Stimulated activated CD4-positive, alpha-beta T cell treated with anti-CD3 and anti-CD28 coated beads, Interleukin-4, amount 100 ng/mL, for 4 hours (primary cell): Measurements from ENCODE around the gene MAP1LC3A.
A peak's percentile ranks its signal among the peaks of the same experiment; 100 is the strongest.
"Not testable (repeated sequence)": the region's sequence is repeated elsewhere in the genome, so short reads cannot be mapped to it uniquely, and the experiment has no call there.

Experiments
- DNase-seq, 2 experiments: peaks; one replicate each; pipeline ENCODE4 v3.0.0-alpha.2; 2020

The MAP1LC3A gene

DNA sequence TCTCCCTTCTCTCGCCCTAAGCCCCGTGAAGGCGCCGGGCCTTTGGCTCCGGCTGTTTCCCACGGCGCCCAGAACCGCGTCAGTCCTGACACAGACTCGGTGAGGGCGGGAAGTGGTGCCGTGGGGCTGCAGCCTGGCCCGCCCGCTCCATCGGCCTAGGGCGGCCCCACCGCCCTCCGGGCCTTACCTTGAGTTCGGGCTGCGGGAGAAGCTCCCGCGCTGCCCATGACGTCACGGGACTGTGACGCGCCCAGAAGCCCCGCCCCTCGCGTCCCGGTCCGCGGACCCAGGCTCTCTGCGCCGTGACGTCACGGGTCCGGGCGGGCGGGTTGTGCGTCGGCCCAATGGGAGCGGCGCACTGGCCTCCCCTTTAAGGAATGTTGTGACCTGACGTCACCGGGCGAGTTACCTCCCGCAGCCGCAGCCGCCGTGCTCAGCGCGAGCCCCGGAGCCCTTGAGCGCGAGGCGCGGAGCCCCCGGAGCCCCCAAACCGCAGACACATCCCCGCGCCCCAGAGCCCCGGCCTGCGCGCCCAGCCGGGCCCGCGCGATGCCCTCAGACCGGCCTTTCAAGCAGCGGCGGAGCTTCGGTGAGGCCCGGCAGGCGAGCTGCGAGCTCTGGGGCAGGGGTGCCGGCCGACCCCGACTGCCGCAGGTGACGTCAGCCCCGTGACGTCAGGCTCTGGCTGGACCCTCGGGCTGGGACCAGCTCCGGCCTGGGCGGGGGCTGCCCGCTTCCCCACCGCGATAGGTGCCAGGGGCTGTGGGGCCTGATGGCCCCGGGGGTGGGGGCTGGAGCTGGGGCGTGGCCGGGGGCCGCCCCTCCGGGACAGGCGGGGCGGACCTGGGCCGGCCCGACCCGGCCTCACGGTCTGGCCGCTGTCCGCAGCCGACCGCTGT, at the start of gene MAP1LC3A:
Gene MAP1LC3A (plus strand): TSS at position 399 of the 899 bp plus-strand sequence. CDS start 151 bp downstream, at position 550.
- peak; percentile 92 to 93 for DNase-seq

DNA sequence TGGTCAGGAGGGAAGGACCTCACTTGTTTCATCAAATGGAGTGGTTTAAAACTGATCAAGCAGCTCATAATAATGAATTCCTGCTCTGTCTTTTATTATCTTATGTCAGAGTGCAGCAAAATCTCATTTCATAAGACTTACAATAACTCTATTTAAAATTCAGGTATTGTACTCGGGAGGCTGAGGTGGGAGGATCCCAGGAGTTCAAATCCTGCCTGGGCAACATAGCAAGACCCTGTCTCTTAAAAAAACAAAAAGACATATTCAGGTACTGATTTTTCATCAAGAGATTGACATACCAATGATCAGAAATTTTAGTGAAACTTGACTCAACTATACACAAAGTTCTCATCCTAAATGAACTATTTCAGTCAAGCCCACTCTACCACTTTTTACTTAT, 47.9 kb upstream of the MAP1LC3A start:
- DNase-seq: no peak

DNA sequence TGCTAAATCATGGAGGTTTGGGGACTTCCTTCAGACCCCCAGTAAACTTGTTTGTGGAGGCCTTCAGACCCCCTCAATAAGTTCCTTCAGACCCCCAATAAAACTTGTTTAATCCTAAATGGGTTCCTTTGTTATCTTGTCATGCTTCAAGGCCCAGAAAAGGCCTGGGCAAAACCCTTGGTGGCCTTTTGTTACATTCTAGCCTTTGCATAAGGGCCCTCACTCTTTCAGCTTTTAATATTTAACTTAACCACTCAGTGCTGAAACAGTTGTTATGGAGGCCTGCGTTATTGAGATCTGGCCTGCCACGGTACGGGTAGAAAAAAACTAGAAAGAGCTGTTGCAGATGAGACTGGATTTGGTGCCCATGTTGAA, 46.6 kb upstream of the MAP1LC3A start:
- DNase-seq: no peak

DNA sequence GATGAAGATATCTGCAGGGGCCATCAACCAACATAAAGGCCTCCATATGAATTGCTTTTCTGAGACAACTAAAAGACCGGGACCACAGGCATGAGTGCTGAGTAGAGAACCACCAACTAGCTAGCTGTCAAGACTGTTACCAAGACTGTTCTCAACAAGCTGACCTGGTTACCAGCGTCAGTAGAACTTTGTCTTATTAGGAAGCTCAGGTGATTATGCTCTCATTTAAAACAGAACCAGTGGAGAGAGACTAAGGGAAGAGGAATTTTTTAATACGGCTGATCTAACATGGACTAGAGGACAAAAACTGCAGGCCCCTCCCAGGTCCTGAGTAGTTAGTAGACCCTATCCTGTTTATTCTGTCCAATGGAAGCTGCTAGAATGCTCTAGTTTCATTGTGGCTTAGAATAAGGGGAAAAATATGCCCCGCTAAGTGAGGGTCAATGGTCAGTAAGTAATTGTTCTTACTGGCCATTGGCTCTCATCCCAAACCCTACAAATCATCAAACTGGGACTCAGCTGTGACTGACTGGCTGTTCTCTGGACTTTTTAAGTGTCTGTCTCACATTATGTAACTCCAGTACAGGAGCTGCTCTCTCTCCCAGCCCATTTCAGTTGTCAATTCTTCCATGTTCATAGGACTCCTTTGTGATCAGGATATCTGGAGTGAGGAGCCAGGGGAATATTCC, 46.1 kb upstream of the MAP1LC3A start:
- no peak for DNase-seq

DNA sequence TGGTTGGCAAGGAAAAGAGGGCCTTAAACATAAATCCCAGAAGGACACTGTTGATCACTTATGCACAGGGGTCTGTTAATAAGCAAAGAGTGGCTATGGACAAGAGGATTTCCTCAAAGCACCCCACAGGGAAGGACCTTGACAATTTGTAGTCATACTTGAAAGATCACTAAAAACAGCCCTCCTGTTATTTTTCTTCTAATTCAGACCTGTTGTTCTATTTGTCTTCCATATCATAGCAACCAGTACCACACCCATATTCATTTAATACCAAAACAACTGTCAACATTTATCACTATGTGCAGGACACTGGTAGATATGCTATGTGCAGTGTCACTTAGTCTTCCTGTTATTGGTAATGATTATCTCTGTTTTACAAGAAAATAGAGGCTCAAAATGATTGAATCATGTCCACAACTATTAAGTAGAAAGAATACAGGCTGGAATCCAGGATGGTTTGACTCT, 45.5 kb upstream of the MAP1LC3A start:
- DNase-seq: no peak

DNA sequence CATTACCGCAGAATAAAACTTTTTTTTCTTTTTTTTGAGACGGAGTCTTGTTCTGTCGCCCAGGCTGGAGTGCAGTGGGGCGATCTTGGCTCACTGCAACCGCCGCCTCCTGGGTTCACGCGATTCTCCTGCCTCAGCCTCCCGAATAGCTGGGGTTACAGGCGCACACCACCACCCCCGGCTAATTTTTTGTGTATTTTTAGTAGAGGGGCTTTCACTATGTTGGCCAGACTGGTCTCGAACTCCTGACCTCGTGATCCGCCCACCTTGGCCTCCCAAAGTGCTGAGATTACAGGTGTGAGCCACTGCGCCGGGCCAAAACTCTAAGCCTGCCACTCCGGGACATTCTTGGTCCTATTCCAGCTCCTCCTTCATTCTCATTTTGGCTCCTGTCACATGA, 44.5 kb upstream of the MAP1LC3A start:
- DNase-seq: not testable (repeated sequence)

DNA sequence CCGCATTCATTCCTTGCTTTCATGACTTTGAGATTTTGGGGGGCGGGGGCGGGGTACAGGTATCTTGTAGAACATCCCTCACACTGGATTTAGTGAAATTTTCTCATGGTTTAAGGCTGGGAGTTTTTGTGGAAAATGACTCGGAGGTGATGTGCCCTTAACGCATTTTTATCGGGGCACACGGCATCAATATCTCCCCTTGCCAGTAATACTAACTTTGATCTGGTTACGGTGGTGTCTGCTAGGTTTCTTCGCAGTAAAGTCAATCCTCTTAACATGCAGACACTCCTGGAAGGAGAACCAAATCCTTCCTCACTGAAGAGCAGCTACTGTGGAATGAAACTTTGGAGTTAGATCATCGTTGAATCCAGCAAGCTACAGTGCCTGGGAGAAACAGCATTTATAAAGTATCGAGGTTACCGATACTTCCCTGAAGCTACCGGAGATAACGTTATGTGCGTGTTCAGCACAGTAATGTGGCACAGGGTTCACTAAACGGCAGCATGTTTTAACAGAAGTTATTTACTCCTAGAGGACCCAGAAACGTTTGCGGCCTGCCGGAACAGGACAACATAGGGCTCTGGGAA, 43.5 kb upstream of the MAP1LC3A start:
- no peak for DNase-seq

DNA sequence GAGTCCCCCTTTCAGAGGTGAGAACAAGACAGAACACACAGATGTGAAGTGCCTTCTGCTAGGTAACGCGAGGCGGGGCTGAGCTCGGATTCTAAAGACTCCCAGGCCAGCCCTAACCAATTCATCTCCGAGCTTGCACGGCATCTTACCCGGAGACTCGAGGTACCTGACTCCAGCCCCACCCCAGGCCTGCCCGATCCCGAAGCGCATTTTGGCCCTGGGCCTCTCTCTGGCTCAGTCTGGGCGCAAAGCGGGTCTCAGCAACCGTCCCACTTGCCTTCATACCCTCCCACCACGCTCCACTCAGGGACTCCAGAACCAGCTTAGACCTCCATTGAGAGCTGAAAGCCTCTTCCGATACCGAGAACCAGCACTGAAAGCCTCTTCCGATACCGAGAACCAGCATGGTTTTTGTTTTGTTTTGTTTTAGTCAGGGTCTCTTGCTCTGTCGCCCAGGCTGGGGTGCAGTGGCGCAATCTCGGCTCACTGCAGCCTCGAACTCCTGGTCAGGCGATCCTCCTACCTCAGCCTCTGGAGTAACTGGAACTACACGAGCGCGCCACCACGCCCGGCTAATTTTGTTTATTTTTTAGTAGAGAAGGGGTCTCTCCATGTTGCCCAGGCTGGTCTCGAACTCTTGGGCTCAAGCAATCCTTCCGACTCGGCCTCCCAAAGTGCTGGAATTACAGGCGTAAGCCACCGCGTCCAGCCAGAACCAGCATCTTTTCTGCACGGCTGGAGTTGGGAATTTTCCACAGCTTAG, 42.9 kb upstream of the MAP1LC3A start:
- peak; percentile 65 to 69 for DNase-seq

DNA sequence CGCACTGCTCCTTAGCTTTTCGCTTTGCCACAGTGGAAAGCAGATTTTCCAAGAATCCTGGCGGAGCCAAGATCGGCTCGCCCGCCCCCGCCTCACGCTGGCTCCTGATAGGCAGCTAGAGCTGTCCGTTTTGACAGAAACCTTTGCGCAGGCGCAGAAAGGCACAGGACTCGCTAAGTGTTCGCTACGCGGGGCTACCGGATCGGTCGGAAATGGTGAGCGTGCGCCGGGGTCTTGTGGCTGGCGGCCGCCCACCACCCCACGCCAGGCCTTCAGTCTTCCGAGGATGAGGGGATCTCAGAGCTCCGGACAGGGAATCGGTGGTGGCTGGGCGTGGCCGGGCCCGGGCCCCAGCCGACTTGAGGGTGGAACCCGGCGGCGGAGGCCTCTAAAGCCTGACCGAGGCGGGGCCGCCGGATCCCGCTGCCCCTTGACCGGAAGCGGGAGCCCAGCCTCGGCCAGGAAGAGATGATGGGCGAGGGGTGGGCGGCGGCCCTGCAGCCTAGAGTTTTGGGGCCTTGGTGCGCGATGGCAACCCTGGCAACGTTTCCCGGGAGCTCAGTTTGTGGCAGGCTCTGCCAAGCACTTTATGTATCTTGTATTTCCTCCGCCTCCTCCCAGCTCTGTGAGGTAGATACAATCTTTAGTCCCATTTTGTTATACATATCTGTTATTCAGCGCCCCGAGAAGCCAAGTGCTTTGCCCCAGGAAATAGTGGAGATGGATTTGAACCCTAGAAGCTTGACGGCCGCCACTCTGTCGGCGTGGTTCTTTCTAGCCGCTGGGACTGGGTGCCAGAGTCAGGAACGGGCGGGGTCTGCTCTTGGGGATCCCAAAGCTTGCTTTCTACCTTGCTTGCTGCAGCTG, 42.0 kb upstream of the MAP1LC3A start, which contains the start of gene DYNLRB1:
Gene DYNLRB1 (plus strand): TSS at position 176 of the 867 bp plus-strand sequence. CDS start 37 bp downstream, at position 213.
- DNase-seq: peak; percentile 93

DNA sequence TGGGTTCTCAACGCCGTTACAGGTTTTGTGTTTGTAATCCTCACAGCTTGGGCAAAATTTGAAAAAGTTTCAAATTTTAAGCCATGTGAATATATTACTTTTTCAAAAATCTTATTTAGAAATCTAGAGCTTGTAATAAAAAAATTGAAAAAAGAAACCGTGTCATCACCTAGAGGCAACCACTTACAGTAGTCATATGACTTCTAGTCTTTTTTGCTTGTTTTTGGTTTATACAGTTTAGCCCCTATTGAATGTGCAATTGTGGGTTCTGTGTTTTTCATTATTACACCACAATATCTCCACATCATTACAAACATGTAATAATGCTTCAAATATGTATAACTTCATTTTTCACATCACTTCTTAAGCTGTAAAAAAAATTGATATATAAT, 41.4 kb upstream of the MAP1LC3A start:
- no peak for DNase-seq

DNA sequence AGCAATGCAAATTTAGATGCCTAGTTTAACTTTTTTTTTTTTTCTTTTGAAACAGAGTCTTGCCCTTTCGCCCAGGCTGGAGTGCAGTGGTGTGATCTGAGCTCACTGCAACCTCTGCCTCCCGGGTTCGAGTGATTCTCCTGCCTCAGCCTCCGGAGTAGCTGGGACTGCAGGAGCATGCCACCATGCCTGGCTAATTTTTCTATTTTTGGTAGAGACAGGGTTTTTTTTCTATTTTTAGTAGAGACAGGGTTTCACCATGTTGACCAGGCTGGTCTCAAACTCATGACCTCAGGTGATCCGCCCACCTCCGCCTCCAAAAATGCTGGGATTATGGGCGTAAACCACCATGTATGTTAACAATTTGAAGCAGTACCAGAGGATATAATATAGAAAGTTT, 39.7 kb upstream of the MAP1LC3A start:
- not testable (repeated sequence) for DNase-seq

DNA sequence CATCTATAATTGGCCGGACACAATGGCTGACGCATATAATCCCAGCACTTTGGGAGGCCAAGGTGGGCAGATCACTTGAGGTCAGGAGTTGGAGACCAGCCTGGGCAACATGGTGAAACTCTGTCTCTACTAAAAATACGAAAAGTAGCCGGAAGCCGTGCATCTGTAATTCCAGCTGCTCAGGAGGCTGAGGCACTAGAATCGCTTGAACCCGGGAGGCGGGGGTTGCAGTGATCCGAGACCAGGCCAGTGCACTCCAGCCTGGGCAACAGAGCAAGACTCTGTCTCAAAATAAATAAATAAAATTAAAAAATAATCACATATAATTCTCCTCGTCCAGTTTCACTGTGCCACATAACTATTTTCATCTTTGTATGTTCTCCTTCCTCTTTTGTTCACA, 38.7 kb upstream of the MAP1LC3A start:
- not testable (repeated sequence) for DNase-seq

DNA sequence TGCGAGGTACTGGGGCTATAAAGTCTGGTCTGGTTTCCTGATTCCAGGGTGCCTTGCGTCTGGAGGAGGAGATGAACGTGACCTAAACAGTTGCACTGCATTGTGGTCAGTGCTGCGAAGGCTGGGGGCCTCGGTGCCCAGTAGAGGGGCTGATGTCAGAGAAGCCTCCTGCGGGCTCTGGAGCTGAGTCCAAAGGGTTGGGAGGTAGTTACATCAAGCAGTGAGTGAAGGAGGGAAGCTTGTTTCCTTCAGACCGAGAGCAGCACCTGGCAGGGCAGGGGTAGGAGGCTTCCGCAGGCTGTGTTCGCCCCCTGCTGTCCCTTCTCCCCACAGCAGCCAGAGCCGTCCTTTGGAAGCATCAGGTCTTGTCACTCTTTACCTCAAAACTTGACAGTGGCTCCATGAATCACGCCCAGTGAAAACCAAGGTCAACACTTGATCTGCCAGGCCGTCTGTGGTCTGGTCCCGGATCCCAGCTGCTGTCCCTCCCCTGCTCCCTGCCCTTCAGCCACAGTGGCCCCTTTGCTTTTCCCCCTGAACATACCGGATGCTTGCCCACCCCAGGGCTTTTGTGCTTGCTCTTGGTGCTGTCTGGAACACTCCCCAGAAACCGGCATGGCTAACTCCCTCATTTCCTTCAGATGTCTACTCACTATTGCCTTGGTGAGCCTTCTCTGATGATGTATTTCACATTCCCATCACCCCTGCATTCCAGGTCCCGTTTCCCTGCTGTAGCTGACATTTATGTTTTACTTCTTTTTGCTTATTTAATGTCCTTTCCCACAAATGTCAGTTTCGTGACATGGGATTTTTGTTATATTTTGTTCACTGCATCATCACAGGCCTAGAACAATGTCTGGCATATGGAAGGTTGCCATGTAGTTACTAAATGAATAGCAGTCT, 35.3 kb upstream of the MAP1LC3A start:
- DNase-seq: peak; percentile 37

DNA sequence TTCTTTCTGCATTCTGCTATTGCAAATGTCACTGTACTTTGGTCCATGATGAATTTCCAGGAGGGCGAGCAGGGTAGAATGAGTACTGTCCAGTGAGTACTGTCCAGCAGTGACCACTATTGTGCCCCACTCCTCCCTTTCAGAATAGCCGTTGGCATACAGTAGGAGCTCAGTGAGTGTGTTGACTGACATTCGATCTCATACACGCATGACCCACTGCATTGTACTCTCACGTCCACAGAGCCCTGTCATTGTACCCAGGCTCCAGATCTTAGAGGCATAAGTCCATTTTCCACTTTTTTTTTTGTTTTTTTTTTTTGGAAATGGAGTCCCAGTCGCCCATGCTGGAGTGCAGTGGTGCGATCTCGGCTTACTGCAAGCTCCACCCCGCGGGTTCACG, 34.1 kb upstream of the MAP1LC3A start:
- DNase-seq: no peak

DNA sequence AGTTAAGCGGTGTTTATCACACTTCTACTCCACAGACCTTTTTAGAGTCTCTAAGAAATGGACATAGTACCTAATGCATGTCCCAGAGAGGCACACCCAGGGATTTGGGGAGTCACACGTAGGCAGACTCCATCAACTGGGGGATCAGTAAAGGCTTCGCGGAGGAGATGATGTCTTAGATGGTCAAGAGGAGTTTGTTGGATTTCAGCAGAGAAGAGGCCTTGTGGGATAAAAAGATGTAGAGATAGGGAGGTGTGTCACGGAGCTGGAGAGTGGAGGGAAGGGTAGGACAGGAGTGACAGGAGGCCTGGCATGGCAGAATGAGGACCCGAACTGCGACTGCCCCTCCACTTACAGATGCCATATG, 33.2 kb upstream of the MAP1LC3A start:
- no peak for DNase-seq

DNA sequence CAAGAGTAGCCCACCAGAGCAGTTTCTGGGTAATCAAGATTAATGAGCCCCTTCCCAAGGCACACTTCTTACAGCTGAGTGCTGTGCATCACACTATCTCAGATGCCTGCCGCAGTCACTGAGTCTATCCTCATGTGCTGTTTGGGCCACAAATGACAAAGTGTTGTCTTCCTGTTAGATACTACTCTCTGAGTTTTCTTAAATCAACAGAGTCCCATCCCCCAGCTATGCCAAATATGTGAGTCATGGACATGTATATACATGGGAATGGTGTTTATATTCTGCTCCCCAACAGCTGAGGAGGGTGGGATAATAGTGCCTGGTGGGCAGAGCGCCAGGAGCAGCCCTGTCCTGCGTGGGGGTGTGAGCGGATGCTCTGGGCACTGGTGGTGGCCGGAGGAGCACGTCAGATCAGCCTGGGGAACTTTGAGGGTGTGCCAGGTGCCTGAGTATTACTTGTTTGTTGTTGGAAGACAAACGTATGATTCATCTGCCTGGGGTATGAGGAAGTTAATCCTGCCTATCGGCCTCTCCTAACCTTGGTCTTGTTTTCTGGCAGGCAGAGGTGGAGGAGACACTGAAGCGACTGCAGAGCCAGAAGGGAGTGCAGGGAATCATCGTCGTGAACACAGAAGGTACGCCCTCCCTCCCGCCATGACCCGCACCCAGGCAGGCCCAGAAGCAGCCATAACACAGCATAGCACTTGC, 32.7 kb upstream of the MAP1LC3A start:
- no peak for DNase-seq

DNA sequence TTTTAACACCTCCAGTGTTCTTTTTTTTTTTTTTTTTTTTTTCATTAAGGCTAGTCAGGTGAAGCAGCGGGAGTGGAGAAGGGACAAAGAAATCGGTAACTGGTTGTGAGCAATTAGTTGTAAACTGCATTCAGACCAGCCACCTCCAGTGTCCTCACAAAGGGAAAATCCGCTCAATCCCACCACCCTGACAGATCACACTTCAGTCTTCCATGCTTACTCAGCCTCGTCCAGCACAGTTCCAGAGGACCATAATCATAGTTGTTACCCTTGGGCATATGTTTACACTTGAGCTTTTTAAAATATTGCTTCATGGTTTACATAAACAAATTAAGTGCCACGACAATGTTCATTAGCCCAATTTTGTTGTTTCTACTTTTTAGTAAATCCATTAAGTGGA, 32.1 kb upstream of the MAP1LC3A start:
- no peak for DNase-seq

DNA sequence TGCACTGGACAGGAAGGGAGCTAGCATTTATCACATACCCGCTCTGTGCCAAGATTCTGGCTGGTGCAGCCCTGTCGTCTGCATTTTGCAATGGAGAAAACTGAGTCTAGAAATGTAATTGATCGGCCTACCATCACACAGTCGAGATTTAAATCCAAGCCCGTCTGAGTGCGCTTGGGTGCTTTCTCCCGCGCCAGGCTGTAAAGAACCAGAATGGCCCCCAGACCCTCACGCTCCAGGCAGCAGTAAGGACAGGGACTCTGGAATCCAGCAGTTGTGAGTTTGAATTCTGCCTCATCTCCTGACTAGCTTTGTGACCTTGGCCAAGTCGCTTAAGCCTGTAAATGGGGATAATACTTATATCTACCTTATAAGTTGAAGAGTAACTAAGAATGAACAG, 31.5 kb upstream of the MAP1LC3A start:
- DNase-seq: no peak

DNA sequence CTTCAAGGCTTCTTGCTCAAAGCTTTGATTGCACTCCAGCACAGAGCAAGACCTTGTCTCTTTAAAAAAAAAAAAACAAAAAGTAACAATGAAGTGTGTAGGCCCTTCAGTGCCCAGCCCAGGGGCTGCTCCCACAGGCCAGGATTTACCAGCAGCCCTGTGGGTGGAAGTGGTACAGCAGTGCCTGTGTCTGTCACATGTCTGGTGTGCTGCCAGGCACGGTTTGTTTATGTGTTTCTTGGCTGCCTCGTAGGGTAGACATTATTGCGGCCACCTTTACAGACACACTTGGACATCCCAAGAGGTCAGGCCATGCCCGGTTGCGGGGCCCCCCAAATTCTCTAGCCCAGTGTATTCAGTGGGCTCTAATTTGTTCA, 29.6 kb upstream of the MAP1LC3A start:
- DNase-seq: no peak

DNA sequence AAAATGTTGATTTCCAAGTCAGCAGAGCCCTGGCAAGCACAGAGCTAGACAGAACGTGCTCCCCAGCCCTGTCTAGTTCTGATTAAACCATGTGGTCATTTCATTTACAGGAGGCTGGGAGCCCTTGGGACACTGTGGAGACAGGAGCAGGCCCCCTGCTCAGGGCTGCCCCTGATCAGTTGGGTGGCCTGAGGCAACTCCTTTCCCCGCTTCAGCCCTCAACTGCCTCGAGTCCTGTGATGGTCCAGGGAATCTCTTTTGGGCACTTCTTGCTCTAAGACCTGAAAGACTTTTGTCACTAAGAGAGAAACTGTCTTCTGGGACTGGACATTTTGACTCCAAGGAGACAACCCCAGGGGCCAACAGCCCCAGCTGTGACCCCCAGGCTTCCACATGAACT, 28.8 kb upstream of the MAP1LC3A start:
- DNase-seq: no peak
